Heart right ventricle (tissue), 16 donors: ENCODE measurements around the gene GPS1. TPM values are rescaled to one million over a fixed set of nuclear protein-coding genes. Genes with fewer than 3 reads are reported as not detected.

Experiments
- ATAC-seq, 8 donors: fragments of 200-7000 bp; cut with Tn5 transposase; one replicate each; pipeline ENCODE4 v1.9.1; 2020; ENCODE audit warnings: mild to moderate bottlenecking in 8 of 8, moderate library complexity in 8 of 8, moderate number of reproducible peaks in 1 of 8
- DNase-seq, 2 donors: peaks; one replicate each; pipeline ENCODE4 v3.0.0-alpha.2; 2020
- H3K27ac ChIP-seq, 10 donors: fragments of 200-600 bp; sonication (generic) in 2 of 10; one replicate each; pipeline versions ENCODE4 v1.5.0 to v1.8.0; 2020 to 2022; ENCODE audit warnings: mild to moderate bottlenecking in 3 of 10
- H3K27me3 ChIP-seq, 7 donors: fragments of 200-600 bp; one replicate each; pipeline ENCODE4 v1.8.0; 2021 to 2022; ENCODE audit warnings: mild to moderate bottlenecking in 2 of 7
- H3K36me3 ChIP-seq, 9 donors: fragments of 200-600 bp; sonication (generic) in 1 of 9; one replicate each; pipeline versions ENCODE4 v1.5.0 to v1.8.0; 2020 to 2022; ENCODE audit warnings: mild to moderate bottlenecking in 2 of 9
- H3K4me1 ChIP-seq, 9 donors: fragments of 200-600 bp; sonication (generic) in 1 of 9; one replicate each; pipeline versions ENCODE4 v1.5.0 to v1.8.0; 2020 to 2022; ENCODE audit warnings: mild to moderate bottlenecking in 4 of 9
- H3K4me3 ChIP-seq, 10 donors: fragments of 200-600 bp; sonication (generic) in 2 of 10; one replicate each; pipeline versions ENCODE4 v1.5.0 to v1.8.0; 2020 to 2022; ENCODE audit warnings: mild to moderate bottlenecking in 7 of 10, moderate library complexity in 2 of 10
- H3K9me3 ChIP-seq, 11 donors: fragments of 200-600 bp in 10 of 11; sonication (generic) in 2 of 11; one replicate each; pipeline versions ENCODE4 v1.5.0 to v1.8.0; 2013 to 2022; ENCODE audit warnings: mild to moderate bottlenecking in 2 of 11, control low read depth in 1 of 11, moderate library complexity in 1 of 11
- CTCF ChIP-seq, 9 donors: fragments of 200-600 bp; sonication (generic) in 2 of 9; IDR thresholded peaks; one replicate each; pipeline versions ENCODE4 v1.5.0 to v1.8.0; 2021 to 2022; ENCODE audit warnings: antibody characterized with exemption in 9 of 9, mild to moderate bottlenecking in 5 of 9, moderate library complexity in 1 of 9
- WGBS, 2 donors: extraction: QIAGEN DNeasy Blood & Tissue Kit; methylation state at CpG; one replicate each; pipeline ENCODE4 v1.1.7; 2013; ENCODE audit warnings: inconsistent platforms in 1 of 2; 5-methylcytosine and 5-hydroxymethylcytosine counted together
- intact Hi-C, 10 donors: fragments of 100-400 bp; cut with DNase I; formaldehyde crosslinking; loops; one replicate each; pipeline versions ENCODE4 v1.11.1 to v1.14.2; 2022
- polyA plus RNA-seq, 2 donors: library from polyadenylated mRNA; stranded (reverse); fragments of 200-250 nt; gene quantifications; one replicate each; pipeline ENCODE4 v1.2.3, GENCODE V29; 2013
- total RNA-seq, 10 donors: library from RNA; stranded (reverse); fragmentation: NEBNext Ultra II Directional in 3 of 10; extraction: Animal tissue kit (Norgen Biotek cat#: 25700) in 3 of 10; gene quantifications; one replicate each; pipeline versions ENCODE4 v1.2.1 to v1.2.4, GENCODE V29; 2021 to 2023
- donor health status: Arrhythmogenic right ventricular cardiomyopathy.
- donor health status: ischemic (EF 13 %, LVEDD 7.1; RV severe dilation, severe dysfunction).
- donor health status: healthy with polysubstance abuse.
- donor health status: DM: no; HTN: yes; CAD: no.
- donor health status: DM: no; HTN: no; CAD: no.
- donor health status: ischemic (EF 25% LVEDD 6.9; RV normal size, moderate dysfunction).
- donor health status: ischemic (EF 25% LVEDD 5.7; RV mildly dilated, moderate dysfunction).
- donor health status: healthy.
- donor health status: DM: yes; HTN: yes; CAD: no.
- donor health status: Ischemic cardiomyopathy.
- donor health status: ischemic (EF 35%, LVEDD 5.7; RV mildly dilated, moderate dysfunction).
- donor health status: nonischemic (EF 11% LVEDD 7.7; RV severe dilation, severe dysfunction).
- donor health status: DM: yes; HTN: yes; CAD: no.
- donor health status: PGD.
- donor health status: ischemic (EF 29% LVEDD 5.4; RV normal size, mild dysfunction).
- donor health status: nonischemic (EF 23%, LVEDD 6.1; RV moderate dilation, normal function).

The GPS1 gene
- total and polyA plus RNA-seq, 12 donors = 68.9 to 183 (median 81.9) TPM

- intact Hi-C loops = no loop called here
- no peak for TF ChIP-seq CTCF (IDR thresholded peaks at IDR 0.05)
- DNase-seq = no peak
- 90 to 95% methylated on average over 21 to 22 of the region's 22 CpGs for WGBS, 2 donors
- no peaks in the 10 kb centered on the region for H3K9me3 ChIP-seq
- H3K27me3 ChIP-seq = no peaks in the 10 kb centered on the region
- H3K4me3 ChIP-seq = no peak overlapping the region
- no peak overlapping the region for H3K27ac ChIP-seq
- H3K36me3 ChIP-seq = peaks cover 0 to 87% (median 58%) of the 10 kb centered on the region in 9 donors
- no peak for ATAC-seq
- H3K4me1 ChIP-seq = peaks cover 0 to 6% (median 0%) of the 10 kb centered on the region in 9 donors
Observed at GRCh38 chr17:82081966-82082365, 30.3 kb downstream of the GPS1 start.

GRCh38 chr17:82082456-82082855 is 30.8 kb downstream of the GPS1 start:
- Histone ChIP-seq H3K27ac (no peak overlapping the region), H3K27me3 (no peaks in the 10 kb centered on the region), H3K9me3 (no peaks in the 10 kb centered on the region), H3K4me3 (no peak overlapping the region), H3K36me3 (peaks cover 0 to 92% (median 63%) of the 10 kb centered on the region in 9 donors), H3K4me1 (peaks cover 0 to 6% (median 0%) of the 10 kb centered on the region in 9 donors)
- intact Hi-C loops = no loop called here
- TF ChIP-seq CTCF (IDR thresholded peaks at IDR 0.05) = no peak
- ATAC-seq (no peak), DNase-seq (no peak)
- 92 to 95% methylated on average over 19 of the region's 19 CpGs for WGBS, 2 donors

GRCh38 chr17:82083009-82083408 is 31.3 kb downstream of the GPS1 start:
- Histone ChIP-seq H3K9me3 (no peaks in the 10 kb centered on the region), H3K4me3 (no peak overlapping the region), H3K27me3 (no peaks in the 10 kb centered on the region), H3K27ac (no peak overlapping the region), H3K36me3 (peaks cover 0 to 97% (median 67%) of the 10 kb centered on the region in 9 donors), H3K4me1 (peaks cover 0 to 5% (median 0%) of the 10 kb centered on the region in 9 donors)
- DNase-seq (no peak), ATAC-seq (no peak)
- TF ChIP-seq CTCF (IDR thresholded peaks at IDR 0.05) = no peak
- 94 to 95% methylated on average over 24 of the region's 24 CpGs for WGBS, 2 donors
- intact Hi-C loops = no loop called here

- no peak for DNase-seq
- no peaks in the 10 kb centered on the region for H3K27me3 ChIP-seq
- intact Hi-C loops = no loop called here
- no peak overlapping the region for H3K27ac ChIP-seq
- no peaks in the 10 kb centered on the region for H3K9me3 ChIP-seq
- ATAC-seq = no peak
- H3K4me1 ChIP-seq = no peaks in the 10 kb centered on the region
- no peak overlapping the region for H3K4me3 ChIP-seq
- WGBS, 2 donors = 91 to 93% methylated on average over 52 to 55 of the region's 55 CpGs
- H3K36me3 ChIP-seq = peaks cover 0 to 99% (median 74%) of the 10 kb centered on the region in 9 donors
- TF ChIP-seq CTCF (IDR thresholded peaks at IDR 0.05) = no peak
Observed at GRCh38 chr17:82083533-82084359, 32.0 kb downstream of the GPS1 start.
